SH-SY5Y (cell line): ENCODE data around the gene NEK10.

Experiments
- GATA2 ChIP-seq: IDR thresholded peaks from 2 replicates; pipeline ENCODE4 v1.6.1; 2011; ENCODE audit warnings: mild to moderate bottlenecking, low read depth, low read length
- GATA3 ChIP-seq: IDR thresholded peaks from 2 replicates; pipeline ENCODE4 v1.6.1; 2011; ENCODE audit warnings: low read depth, mild to moderate bottlenecking, low read length, moderate library complexity

DNA sequence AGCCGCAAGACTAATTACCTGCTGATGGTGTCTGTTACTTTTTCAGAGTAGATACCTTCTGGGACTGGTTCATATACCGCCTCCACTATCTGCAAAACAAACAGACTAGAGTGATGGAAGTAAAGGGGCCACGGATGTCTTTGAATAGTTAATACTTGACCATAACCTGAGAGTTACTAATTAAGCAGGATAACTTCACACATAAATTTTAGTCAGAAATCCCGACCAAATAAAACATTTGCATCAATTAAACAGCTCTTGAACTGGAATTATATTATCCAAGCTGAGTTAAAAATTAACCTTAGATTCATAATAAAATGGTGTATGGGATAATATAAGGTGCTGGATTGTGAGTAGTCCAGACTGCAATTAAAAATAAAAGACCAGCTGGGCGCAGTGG lies 167.7 kb downstream of the NEK10 start:
- TF ChIP-seq GATA2 = no peak
- TF ChIP-seq GATA3 = no peak
